Measurements from ENCODE around the gene CAPN9.

Gene CAPN9

DNA sequence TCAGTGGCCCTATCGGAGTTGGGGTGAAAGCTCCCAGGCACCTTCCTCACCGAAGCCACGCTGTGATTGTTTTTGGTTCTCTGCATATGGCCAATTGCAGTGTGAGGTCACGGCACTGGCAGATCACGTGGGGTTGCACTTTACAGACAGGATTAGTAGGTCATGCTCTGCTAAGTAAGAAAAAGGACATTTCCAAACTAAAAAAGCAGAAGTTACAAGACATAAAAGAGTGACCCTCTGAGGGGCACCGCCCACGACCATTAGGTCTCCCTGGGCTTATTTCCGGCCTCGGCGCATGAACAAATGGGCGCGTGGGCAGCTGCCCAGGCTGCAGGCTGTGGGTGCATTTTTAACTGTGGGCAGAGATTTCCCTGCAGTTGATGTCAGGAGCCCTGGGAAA lies 2.0 kb downstream of the CAPN9 start:
- no peak for DNase-seq (ENCODE audit: low read depth)
- no peak overlapping the region for H3K4me3 ChIP-seq (ENCODE audit: low read length)
- TF ChIP-seq CTCF (IDR thresholded peaks at IDR 0.05; ENCODE audit: insufficient read depth, low read depth, low read length, missing control alignments): no peak

- no peak for DNase-seq (ENCODE audit: low read depth)
- H3K4me3 ChIP-seq (ENCODE audit: low read length): no peak overlapping the region
- TF ChIP-seq CTCF (IDR thresholded peaks at IDR 0.05; ENCODE audit: insufficient read depth, low read depth, low read length, missing control alignments): no peak
Observed at GRCh38 chr1:230749635-230750034, 2.4 kb downstream of the CAPN9 start.

GRCh38 chr1:230750576-230750975 lies 3.4 kb downstream of the CAPN9 start:
- no peak overlapping the region for H3K4me3 ChIP-seq (ENCODE audit: low read length)
- no peak for TF ChIP-seq CTCF (IDR thresholded peaks at IDR 0.05; ENCODE audit: insufficient read depth, low read depth, low read length, missing control alignments)
- DNase-seq (ENCODE audit: low read depth): peak; percentile 27

DNA sequence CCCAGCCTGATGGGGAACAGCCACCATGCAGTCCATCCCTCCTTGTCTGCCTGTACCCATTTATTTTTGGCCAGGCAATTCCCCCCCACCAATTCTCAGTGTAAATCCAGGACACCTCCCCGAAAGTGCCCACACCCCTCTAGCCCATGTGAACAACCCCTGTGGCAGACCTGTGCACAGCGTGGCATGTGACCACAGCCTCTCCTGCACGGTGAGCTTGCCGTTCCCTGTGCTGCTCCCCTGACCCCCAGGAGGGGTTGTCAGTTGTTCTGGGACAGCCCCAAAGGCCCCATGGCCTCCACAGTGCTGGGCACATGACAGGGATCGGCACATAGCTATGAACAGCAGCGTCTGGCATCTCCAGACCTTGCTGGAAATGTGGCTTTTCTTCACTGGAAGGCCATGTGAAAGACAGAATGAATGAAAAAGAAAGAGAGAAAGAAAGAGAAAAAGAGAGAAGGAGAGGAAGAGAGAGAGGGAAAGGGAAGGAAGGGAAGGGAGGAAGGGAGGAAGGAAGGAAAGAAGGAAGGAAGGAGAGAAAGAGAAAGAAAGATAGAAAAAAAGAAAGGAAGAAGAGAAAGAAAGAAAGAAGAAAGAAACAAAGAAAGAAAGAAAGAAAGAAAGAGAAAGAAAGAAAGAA lies 3.9 kb downstream of the CAPN9 start:
- TF ChIP-seq CTCF (IDR thresholded peaks at IDR 0.05; ENCODE audit: insufficient read depth, low read depth, low read length, missing control alignments): no peak
- DNase-seq (ENCODE audit: low read depth): no peak
- H3K4me3 ChIP-seq (ENCODE audit: low read length): no peak overlapping the region

DNA sequence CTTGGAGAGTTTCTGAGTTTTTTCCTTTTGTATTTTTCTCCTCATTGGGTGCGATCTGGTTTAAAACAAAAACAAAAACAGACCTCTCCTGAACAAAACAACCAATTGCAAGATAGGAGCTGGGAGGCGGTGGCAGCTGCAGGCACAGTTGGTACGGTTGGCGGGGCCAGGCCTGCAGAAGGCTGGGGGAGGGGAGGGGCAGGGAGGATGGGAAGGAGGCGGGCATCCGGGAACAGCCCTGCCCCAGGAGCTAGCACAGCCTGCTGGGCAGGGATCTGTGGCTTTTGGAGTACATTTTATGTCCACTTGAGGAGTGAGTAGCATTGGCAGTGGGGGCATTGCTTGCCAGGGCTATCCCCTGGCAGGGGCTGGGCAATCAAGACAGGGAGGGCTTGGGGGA lies 5.2 kb downstream of the CAPN9 start:
- no peak for TF ChIP-seq CTCF (IDR thresholded peaks at IDR 0.05; ENCODE audit: insufficient read depth, low read depth, low read length, missing control alignments)
- no peak overlapping the region for H3K4me3 ChIP-seq (ENCODE audit: low read length)
- no peak for DNase-seq (ENCODE audit: low read depth)

- no peak for DNase-seq (ENCODE audit: low read depth)
- no peak overlapping the region for H3K4me3 ChIP-seq (ENCODE audit: low read length)
Observed at GRCh38 chr1:230753191-230753585, 6.0 kb downstream of the CAPN9 start.

More at GRCh38 chr1:230753191-230753585, 6.0 kb downstream of the CAPN9 start:
- TF ChIP-seq CTCF (IDR thresholded peaks at IDR 0.05; ENCODE audit: insufficient read depth, low read depth, low read length, missing control alignments): no peak
